Measurements from ENCODE around the gene ZNF331.
"Not testable (repeated sequence)": the region's sequence is repeated elsewhere in the genome, so short reads cannot be mapped to it uniquely, and the experiment has no call there.

The ZNF331 gene

GRCh38 chr19:53537521-53538377 lies at the start of gene ZNF331:
Gene ZNF331 (plus strand): TSS chr19:53538145. CDS start chr19:53569377, 31,232 bp downstream.
- peak; percentile 24 for TF ChIP-seq CTCF (IDR thresholded peaks at IDR 0.05; ENCODE audit: low read depth, low read length)
- in situ Hi-C loops (cut with HindIII; ENCODE audit: low sequenced_read_pairs): no loop called here
- H3K4me3 ChIP-seq (ENCODE audit: low read depth, low read length): peak within 1 kb of the TSS; percentile 71
- peak; percentile 77 for DNase-seq (ENCODE audit: low read depth, low spot score)

- no peak overlapping the region for H3K4me3 ChIP-seq (ENCODE audit: low read depth, low read length)
- TF ChIP-seq CTCF (IDR thresholded peaks at IDR 0.05; ENCODE audit: low read depth, low read length): no peak
- in situ Hi-C loops (cut with HindIII; ENCODE audit: low sequenced_read_pairs): no loop called here
- DNase-seq (ENCODE audit: low read depth, low spot score): no peak
These were observed 45.8 kb upstream of the ZNF331 start for GRCh38 chr19:53492153-53492552.

GRCh38 chr19:53497311-53498023 lies 40.5 kb upstream of the ZNF331 start:
- DNase-seq (ENCODE audit: low read depth, low spot score); H3K4me3 ChIP-seq (ENCODE audit: low read depth, low read length); in situ Hi-C loops (cut with HindIII; ENCODE audit: low sequenced_read_pairs): not testable (repeated sequence)

GRCh38 chr19:53498024-53498395 lies 39.9 kb upstream of the ZNF331 start:
- in situ Hi-C loops (cut with HindIII; ENCODE audit: low sequenced_read_pairs); DNase-seq (ENCODE audit: low read depth, low spot score): not testable (repeated sequence)

GRCh38 chr19:53503151-53503550 lies 34.8 kb upstream of the ZNF331 start:
- in situ Hi-C loops (cut with HindIII; ENCODE audit: low sequenced_read_pairs): not testable (repeated sequence)

More at GRCh38 chr19:53498024-53498395, 39.9 kb upstream of the ZNF331 start:
- H3K4me3 ChIP-seq (ENCODE audit: low read depth, low read length): not testable (repeated sequence)

GRCh38 chr19:53503671-53504364 lies 34.1 kb upstream of the ZNF331 start:
- H3K4me3 ChIP-seq (ENCODE audit: low read depth, low read length); in situ Hi-C loops (cut with HindIII; ENCODE audit: low sequenced_read_pairs); DNase-seq (ENCODE audit: low read depth, low spot score): not testable (repeated sequence)

More at GRCh38 chr19:53503151-53503550, 34.8 kb upstream of the ZNF331 start:
- DNase-seq (ENCODE audit: low read depth, low spot score); H3K4me3 ChIP-seq (ENCODE audit: low read depth, low read length): not testable (repeated sequence)

- in situ Hi-C loops (cut with HindIII; ENCODE audit: low sequenced_read_pairs); DNase-seq (ENCODE audit: low read depth, low spot score); H3K4me3 ChIP-seq (ENCODE audit: low read depth, low read length): not testable (repeated sequence)
These were observed 33.6 kb upstream of the ZNF331 start for GRCh38 chr19:53504365-53504703.

GRCh38 chr19:53504885-53505284 lies 33.1 kb upstream of the ZNF331 start:
- in situ Hi-C loops (cut with HindIII; ENCODE audit: low sequenced_read_pairs): no loop called here

More at GRCh38 chr19:53504885-53505284, 33.1 kb upstream of the ZNF331 start:
- DNase-seq (ENCODE audit: low read depth, low spot score): no peak
- TF ChIP-seq CTCF (IDR thresholded peaks at IDR 0.05; ENCODE audit: low read depth, low read length): no peak
- H3K4me3 ChIP-seq (ENCODE audit: low read depth, low read length): no peak overlapping the region
